Adipocyte (in vitro differentiated cells): Measurements from ENCODE around the gene MED28.
A peak's percentile ranks its signal among the peaks of the same experiment; 100 is the strongest.
"Not testable (repeated sequence)": the region's sequence is repeated elsewhere in the genome, so short reads cannot be mapped to it uniquely, and the experiment has no call there.

ENCODE experiments used
- DNase-seq: peaks from one replicate; pipeline ENCODE4 v3.0.0-alpha.2; 2015; ENCODE audit warnings: low read depth
- H3K27me3 ChIP-seq: replicated peaks from 2 replicates; pipeline ENCODE4 v1.7.0; 2013; ENCODE audit warnings: mild to moderate bottlenecking, low read length, moderate library complexity; ENCODE audit not compliant: control insufficient read depth, insufficient read depth
- H3K36me3 ChIP-seq: 2 replicates; pipeline ENCODE4 v1.7.0; 2013; ENCODE audit warnings: low read length, mild to moderate bottlenecking, moderate library complexity; ENCODE audit not compliant: control insufficient read depth, insufficient read depth, severe bottlenecking
- H3K4me1 ChIP-seq: 2 replicates; pipeline ENCODE4 v1.7.0; 2013; ENCODE audit warnings: mild to moderate bottlenecking, low read length, moderate library complexity; ENCODE audit not compliant: control insufficient read depth, insufficient read depth
- H3K4me3 ChIP-seq: 2 replicates; pipeline ENCODE4 v1.7.0; 2013; ENCODE audit warnings: mild to moderate bottlenecking, low read length, moderate library complexity
- H3K9ac ChIP-seq: 2 replicates; pipeline ENCODE4 v1.7.0; 2013; ENCODE audit warnings: mild to moderate bottlenecking, low read length, moderate library complexity
- H3K9me3 ChIP-seq: 2 replicates; pipeline ENCODE4 v1.7.0; 2013; ENCODE audit warnings: mild to moderate bottlenecking, low read length, moderate library complexity; ENCODE audit not compliant: control insufficient read depth

The MED28 gene

GRCh38 chr4:17614416-17615299, at the start of gene MED28:
TSS of gene MED28 (plus strand) at chr4:17614641. CDS start at chr4:17614655, 14 bp downstream.
- DNase-seq: peak; percentile 99
- H3K27me3 ChIP-seq: no peaks in the 10 kb centered on the region
- peak within 1 kb of the TSS; percentile 99 for H3K9ac ChIP-seq

GRCh38 chr4:17565846-17566245, 48.6 kb upstream of the MED28 start:
- no peaks in the 10 kb centered on the region for H3K27me3 ChIP-seq

More at GRCh38 chr4:17614416-17615299, at the start of gene MED28:
- H3K4me3 ChIP-seq: peak within 1 kb of the TSS; percentile 99
- peaks cover 10% of the 10 kb centered on the region for H3K36me3 ChIP-seq
- H3K4me1 ChIP-seq: peaks cover 28% of the 10 kb centered on the region
- H3K9me3 ChIP-seq: no peaks in the 10 kb centered on the region

GRCh38 chr4:17567271-17567670, 47.2 kb upstream of the MED28 start:
- peaks cover 4% of the 10 kb centered on the region for H3K4me1 ChIP-seq
- no peak overlapping the region for H3K4me3 ChIP-seq
- no peaks in the 10 kb centered on the region for H3K9me3 ChIP-seq
- no peaks in the 10 kb centered on the region for H3K36me3 ChIP-seq
- no peak overlapping the region for H3K9ac ChIP-seq
- peak; percentile 30 for DNase-seq
- H3K27me3 ChIP-seq: no peaks in the 10 kb centered on the region

More at GRCh38 chr4:17565846-17566245, 48.6 kb upstream of the MED28 start:
- Histone ChIP-seq H3K36me3 (no peaks in the 10 kb centered on the region), H3K9ac (no peak overlapping the region), H3K9me3 (no peaks in the 10 kb centered on the region), H3K4me3 (no peak overlapping the region), H3K4me1 (peaks cover 11% of the 10 kb centered on the region)
- DNase-seq: no peak

GRCh38 chr4:17574206-17574605, 40.2 kb upstream of the MED28 start:
- Histone ChIP-seq H3K27me3 (no peaks in the 10 kb centered on the region), H3K36me3 (no peaks in the 10 kb centered on the region), H3K9ac (no peak overlapping the region), H3K4me3 (no peak overlapping the region), H3K4me1 (peaks cover 11% of the 10 kb centered on the region), H3K9me3 (no peaks in the 10 kb centered on the region)
- DNase-seq: no peak

- H3K27me3 ChIP-seq, H3K4me3 ChIP-seq, DNase-seq, H3K9me3 ChIP-seq, H3K36me3 ChIP-seq, H3K9ac ChIP-seq: not testable (repeated sequence)
- peaks cover 18% of the 10 kb centered on the region for H3K4me1 ChIP-seq
These were observed 39.3 kb upstream of the MED28 start for GRCh38 chr4:17575177-17575576.

- H3K36me3 ChIP-seq: peaks cover 24% of the 10 kb centered on the region
- H3K4me1 ChIP-seq: peaks cover 27% of the 10 kb centered on the region
- H3K4me3 ChIP-seq: peak within 1 kb of the TSS; percentile 83
- no peaks in the 10 kb centered on the region for H3K9me3 ChIP-seq
- no peaks in the 10 kb centered on the region for H3K27me3 ChIP-seq
- peak within 1 kb of the TSS; percentile 97 for H3K9ac ChIP-seq
- DNase-seq: peak; percentile 99
These were observed 37.3 kb upstream of the MED28 start, which contains the start of gene LAP3 for GRCh38 chr4:17576932-17577664. TSS of gene LAP3 (plus strand) at chr4:17577198. CDS start at chr4:17577466, 268 bp downstream.

- Histone ChIP-seq H3K9ac (peak overlapping the region; percentile 97), H3K9me3 (no peaks in the 10 kb centered on the region), H3K4me3 (peak overlapping the region; percentile 83), H3K36me3 (peaks cover 32% of the 10 kb centered on the region), H3K27me3 (no peaks in the 10 kb centered on the region), H3K4me1 (peaks cover 27% of the 10 kb centered on the region)
- DNase-seq: peak; percentile 70
These were observed 36.6 kb upstream of the MED28 start for GRCh38 chr4:17577665-17578481.

- H3K4me1 ChIP-seq: peaks cover 27% of the 10 kb centered on the region
- DNase-seq: peak; percentile 28
- H3K9me3 ChIP-seq: no peaks in the 10 kb centered on the region
- H3K36me3 ChIP-seq: peaks cover 38% of the 10 kb centered on the region
- H3K9ac ChIP-seq: peak overlapping the region; percentile 97
- H3K4me3 ChIP-seq: peak overlapping the region; percentile 83
- H3K27me3 ChIP-seq: no peaks in the 10 kb centered on the region
These were observed 36.0 kb upstream of the MED28 start for GRCh38 chr4:17578482-17578891.

GRCh38 chr4:17580969-17581368, 33.5 kb upstream of the MED28 start:
- Histone ChIP-seq H3K9ac (peak overlapping the region; percentile 73), H3K27me3 (no peaks in the 10 kb centered on the region), H3K9me3 (no peaks in the 10 kb centered on the region), H3K4me3 (no peak overlapping the region), H3K4me1 (peaks cover 27% of the 10 kb centered on the region), H3K36me3 (peaks cover 63% of the 10 kb centered on the region)
- DNase-seq: no peak

GRCh38 chr4:17583276-17583675, 31.2 kb upstream of the MED28 start:
- no peaks in the 10 kb centered on the region for H3K9me3 ChIP-seq
- no peak overlapping the region for H3K4me3 ChIP-seq
- no peak overlapping the region for H3K9ac ChIP-seq
- H3K36me3 ChIP-seq: peaks cover 86% of the 10 kb centered on the region
- H3K4me1 ChIP-seq: peaks cover 26% of the 10 kb centered on the region
- no peak for DNase-seq
- H3K27me3 ChIP-seq: no peaks in the 10 kb centered on the region
